Activated CD4-positive, alpha-beta T cell treated with anti-CD3 and anti-CD28 coated beads for 4 hours (primary cell): ENCODE measurements around the gene TMEM212.
"Not testable (repeated sequence)": the region's sequence is repeated elsewhere in the genome, so short reads cannot be mapped to it uniquely, and the experiment has no call there.

Source experiments
- DNase-seq, 2 donors: peaks; one replicate each; pipeline ENCODE4 v3.0.0-alpha.2; 2020

TMEM212 gene

DNA sequence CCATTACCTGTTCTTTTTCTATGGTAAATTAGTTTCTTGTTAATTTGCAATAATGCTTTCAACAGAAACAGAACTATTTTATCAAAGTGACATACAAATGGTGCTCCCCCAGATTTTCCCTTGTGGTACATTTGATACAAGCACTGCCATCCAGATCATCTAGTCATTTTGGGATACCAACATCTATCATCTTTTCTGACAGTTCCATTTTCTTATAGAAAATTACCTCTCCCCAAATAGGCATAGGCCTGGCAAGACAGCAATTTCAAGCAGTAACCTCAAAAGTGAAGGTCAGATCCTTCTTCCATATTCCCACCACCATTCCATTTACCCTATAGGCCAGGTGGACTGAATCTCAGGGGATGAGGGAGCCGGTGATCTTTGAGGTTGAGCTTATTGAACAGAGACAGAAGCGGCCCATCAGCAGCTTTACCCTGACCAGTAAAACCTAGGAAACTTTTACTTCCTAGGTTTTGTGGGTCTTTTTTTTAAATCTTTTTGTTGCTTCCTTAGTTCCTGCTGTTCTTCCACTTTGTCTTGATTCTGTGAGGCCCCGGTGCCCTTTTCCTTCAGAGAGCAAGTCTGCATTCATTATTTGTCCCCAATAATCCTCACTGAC is 29.8 kb upstream of the TMEM212 start:
- no peak for DNase-seq

GRCh38 chr3:171813897-171814460 is 29.2 kb upstream of the TMEM212 start:
- peak in 1 of 2 donors; percentile 15 for DNase-seq

- not testable (repeated sequence) for DNase-seq
These were observed 28.5 kb upstream of the TMEM212 start for GRCh38 chr3:171814662-171815061.

- DNase-seq = no peak
These were observed 27.1 kb upstream of the TMEM212 start for GRCh38 chr3:171815973-171816595.

DNA sequence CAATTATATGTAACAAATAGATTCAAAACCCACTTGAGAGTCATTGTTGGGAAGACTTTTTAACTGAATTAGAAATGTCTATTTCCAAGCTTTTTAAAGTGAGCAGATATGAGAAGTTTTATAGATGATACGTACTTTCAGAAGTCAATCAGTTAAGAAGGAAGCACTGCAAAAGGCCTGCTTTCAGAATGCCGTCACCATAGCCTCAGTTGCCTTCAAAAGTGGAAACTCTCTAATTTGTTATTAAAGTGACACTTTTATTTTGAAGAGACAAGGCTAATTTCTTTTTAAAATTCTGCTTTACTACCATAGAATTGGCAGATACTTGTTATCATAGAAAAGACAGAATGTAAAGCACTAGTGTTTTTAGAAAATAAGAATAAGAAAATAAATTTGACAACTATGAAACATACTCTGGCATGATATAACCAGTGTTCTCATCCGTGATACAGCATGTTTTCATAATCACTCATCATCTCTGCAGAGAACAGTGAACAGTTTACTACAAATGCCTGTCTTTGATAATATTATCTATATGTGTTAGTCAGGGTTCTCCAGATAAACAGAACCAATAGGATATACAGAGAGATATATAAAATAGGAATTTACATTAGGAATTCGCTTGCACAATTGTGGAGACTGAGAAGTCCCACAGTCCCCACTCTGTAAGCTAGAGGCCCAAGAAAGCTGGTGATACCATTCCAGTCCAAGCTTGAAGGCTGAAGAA is 25.9 kb upstream of the TMEM212 start:
- DNase-seq = no peak

GRCh38 chr3:171821044-171821443 is 22.1 kb upstream of the TMEM212 start:
- DNase-seq = no peak

DNA sequence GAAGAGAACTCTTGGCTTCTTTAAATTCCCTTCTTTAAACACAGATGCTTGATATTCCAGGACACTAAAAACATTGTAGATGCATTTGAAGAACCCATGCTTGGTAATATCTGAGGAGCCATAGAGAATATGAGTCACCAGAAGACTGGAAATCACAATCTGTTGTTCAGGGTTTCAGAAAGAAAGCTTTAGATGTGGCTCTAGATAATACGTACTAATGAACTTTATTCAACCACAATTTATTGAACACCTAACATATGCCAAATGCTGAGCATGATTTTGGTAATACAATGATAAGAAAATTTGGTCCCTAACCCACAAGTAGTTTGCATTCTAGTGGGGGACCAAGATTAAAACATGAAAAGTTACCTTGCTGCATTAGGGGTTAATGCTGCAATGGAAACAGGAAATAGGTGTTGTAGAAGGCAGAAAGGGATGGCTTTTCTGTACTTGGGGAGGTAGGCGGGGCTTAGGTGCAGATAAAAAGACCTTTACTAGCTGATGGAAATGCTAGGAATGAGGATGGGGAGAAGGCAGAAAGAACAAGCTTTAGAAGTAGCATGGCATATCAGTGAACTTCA is 21.3 kb upstream of the TMEM212 start:
- DNase-seq = no peak

DNA sequence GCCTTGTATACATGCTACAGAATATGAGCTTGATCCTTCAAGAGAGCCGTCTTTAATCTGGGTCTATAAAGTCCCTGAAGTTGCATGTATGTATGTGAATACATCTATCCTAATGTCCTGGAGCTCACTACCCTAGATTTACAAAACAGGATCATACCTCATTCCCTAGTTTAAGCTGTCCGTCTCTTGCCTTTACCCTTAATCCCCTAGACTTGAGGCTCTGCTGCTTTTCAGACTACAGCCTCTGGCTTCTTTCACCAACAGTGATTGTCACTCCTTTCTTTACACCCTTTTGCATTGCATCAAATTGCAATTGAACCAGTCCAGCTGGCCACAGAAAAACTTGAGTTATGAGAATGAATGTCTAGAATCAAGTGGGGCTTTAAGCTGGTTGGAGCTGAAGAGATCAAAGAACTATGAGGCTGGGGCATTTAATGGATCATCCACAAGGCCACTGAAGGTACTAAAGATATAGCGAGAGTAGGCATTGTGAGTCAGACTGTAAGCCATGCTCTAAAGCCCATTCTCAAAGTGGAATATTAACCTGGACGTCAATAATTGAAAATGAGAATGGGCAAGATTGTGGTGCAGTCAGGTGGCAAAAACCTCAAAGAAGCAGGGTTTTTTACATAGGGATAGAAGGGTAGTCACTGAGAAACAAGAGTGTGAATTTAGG is 20.6 kb upstream of the TMEM212 start:
- no peak for DNase-seq

DNA sequence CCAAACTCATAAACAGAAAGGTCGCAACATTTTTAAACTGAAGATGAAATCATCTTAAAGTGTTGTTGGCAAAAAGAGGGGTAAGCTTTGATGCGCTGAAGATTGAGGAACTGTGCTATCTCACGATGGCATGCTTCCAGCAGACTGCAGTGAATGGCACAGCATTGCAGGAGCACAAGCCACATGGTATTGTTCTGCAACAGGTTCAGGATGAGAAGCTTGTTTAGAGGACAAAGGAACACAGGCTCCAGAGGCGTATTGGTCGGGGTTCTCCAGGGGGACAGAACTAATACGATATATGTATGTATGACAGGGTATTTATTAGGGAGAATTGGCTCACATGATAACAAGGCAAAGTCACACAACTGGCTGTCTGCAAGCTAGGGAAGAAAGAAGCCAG is 19.0 kb upstream of the TMEM212 start:
- no peak for DNase-seq

GRCh38 chr3:171824824-171825221 is 18.3 kb upstream of the TMEM212 start:
- DNase-seq = no peak

DNA sequence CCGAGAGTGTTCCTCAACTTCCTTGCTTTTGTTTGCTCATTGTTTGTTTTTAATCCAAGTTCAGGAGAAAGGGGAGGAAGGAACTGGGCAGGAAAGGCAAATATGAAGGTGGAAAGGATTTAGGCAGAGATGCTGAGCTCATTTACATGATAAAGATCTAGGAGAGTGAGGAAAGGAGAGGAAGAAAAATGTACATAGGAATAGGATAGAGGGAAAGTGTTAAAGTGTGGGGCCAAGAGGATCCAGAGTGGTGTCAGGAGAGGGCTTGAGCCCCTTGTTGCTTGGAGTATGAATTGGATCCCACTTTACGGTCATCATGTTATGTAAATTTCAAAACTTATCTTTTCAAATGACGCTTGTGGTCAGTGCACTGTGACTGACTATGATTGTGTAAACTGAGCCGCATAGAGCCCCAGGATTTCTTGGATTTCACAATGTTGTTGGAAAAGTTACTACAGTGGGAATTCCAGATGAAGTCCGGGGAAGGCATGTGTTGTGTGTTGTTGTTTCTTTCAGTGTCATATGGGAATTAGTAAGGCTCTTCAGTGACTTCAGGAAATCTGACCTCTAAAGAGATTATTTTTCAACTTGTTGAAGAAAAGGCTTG is 17.8 kb upstream of the TMEM212 start:
- no peak for DNase-seq

DNA sequence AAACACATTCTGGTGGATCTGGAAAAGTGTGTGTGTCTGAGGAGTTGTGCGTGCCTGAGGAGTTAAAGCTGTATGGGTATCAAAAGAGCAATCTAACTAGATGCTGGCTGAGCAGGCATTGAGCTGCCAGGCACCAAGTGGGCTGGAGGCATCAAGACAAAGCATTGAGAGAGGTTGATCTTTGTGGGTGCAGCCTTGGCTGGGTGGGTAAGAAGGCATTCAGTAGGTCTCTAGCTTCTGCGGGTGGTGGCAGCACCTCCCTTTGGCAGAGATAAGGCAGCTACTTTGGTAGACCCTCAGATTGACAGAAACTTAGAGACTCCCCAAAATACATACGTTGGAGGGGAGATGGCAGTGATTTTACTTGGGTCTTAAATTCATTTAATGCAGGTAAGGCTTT is 15.8 kb upstream of the TMEM212 start:
- DNase-seq = no peak

- DNase-seq = no peak
These were observed 15.2 kb upstream of the TMEM212 start for GRCh38 chr3:171827836-171828458.

DNA sequence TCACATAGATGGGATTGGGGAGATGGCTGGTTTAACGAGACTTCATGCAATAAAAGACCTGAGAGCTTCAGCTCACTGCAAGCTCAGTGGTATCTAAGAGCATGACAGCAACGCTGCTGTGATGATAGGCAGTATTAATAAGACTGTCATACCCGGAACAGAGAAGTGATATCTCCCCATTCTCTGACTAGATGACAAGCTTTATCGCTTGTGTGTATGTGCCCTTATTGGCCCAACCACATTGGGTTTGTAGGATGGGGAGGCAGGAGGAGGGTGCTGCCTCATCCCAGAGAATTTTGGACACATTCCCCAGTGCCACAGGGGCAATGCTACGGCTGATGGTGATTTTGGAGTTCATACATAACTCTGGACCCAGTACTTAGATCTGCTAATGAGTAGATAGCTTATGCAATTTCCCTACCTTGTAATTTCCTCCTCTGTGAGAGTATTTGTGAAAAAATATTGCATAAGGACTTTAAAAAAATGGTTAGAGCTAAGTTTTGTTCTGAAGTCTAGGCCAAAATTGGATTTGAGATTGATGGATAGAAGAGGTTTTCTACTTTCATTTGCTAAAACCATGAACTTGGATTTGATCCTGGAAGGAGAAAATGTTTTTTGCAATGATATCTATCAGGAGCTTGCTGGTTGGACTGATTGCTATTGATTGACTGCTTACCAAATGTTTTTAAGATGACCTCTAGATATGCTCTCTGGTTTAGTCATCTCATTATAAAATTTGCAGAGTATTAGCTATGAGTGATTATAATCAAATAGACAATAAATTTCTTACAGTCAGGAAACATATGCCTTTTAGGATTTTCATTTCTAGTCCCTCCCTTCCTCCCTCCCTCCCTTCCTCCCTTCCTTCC is 14.0 kb upstream of the TMEM212 start:
- DNase-seq = no peak

DNA sequence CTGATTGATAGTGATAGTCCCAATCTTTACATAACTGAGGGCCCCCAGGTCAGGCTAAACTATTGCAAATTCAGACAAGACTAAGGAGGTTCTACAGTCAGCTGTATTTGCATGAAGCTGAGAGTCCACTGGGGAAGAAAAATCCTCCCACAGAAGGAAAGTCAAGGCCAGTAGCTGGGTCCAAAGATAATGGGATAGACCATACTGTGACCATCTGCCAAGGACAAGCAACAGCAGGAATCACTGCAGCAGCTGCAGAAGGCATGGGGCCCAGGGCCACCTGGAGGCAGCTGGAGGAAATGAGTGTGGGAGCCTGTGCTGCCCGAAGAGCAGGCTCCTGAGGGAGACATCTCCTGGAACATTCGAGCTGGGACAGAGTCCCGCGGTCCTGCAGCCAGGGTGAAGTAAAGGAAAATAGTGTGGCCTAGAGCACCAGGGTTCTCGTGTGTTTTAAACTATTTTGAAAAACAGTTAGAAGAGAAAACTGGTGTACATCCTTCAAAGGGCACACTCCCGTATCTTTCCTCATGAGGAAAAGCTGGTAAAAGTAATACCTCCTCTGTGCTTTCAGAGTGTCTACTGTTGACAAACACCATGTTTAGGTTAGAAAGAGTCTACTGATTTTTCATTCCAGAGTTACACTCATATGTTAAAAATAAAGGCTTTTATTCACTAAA is 13.2 kb upstream of the TMEM212 start:
- DNase-seq = no peak

DNA sequence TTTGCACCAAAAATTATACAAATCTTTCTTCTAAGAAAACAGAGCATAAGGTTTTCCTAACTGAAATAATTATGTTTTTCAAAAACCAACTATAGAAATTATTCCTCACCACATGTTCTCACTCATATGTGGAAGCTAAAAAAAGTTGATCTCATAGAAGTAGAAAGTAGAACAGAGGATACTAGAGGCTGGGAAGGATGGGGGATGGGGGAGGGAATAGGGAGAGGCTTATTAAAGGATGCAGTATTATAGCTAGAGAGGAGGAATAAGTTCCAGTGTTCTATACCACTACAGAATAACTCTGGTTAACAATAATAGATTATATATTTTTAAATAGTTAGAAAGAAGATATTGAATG is 12.7 kb upstream of the TMEM212 start:
- no peak for DNase-seq

GRCh38 chr3:171831936-171832335 is 11.2 kb upstream of the TMEM212 start:
- no peak for DNase-seq

GRCh38 chr3:171832989-171833388 is 10.2 kb upstream of the TMEM212 start:
- DNase-seq = no peak

GRCh38 chr3:171833789-171834460 is 9.2 kb upstream of the TMEM212 start:
- no peak for DNase-seq

DNA sequence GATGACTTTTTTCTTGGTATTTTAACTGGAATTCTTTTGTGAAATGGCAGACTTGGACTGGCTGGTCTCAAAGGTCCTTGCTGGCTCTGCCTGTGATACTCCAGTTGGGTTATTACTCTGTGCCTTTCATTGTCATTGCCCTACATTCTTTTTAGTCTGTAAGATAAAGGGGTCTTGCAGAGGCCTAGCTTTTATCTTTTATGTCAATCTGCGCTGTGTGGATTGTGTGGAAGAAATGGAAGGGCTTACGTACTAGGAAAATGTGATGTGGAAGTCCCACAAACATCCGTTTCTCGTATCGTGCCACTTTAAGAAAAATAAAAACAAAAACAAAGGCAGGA is 8.7 kb upstream of the TMEM212 start:
- no peak for DNase-seq
